ENCODE results near the gene AKAP13. TPM values are rescaled to one million over a fixed set of nuclear protein-coding genes. Genes with fewer than 3 reads are reported as not detected.
"Not testable (repeated sequence)": the region's sequence is repeated elsewhere in the genome, so short reads cannot be mapped to it uniquely, and the experiment has no call there.

AKAP13 gene
- total RNA-seq, 3 donors from 2014 or later, result 198 to 331 (median 259) TPM

- no peak overlapping the region for H3K27ac ChIP-seq
- intact Hi-C loops (cut with DNase I; ENCODE audit: low total_unique reads), result no loop called here
- no peaks in the 10 kb centered on the region for H3K9me3 ChIP-seq
- no peaks in the 10 kb centered on the region for H3K36me3 ChIP-seq
- TF ChIP-seq POLR2A (IDR thresholded peaks at IDR 0.05) (no peak), POLR2AphosphoS5 (IDR thresholded peaks at IDR 0.05) (no peak), CTCF (IDR thresholded peaks at IDR 0.05) (no peak)
- no peak overlapping the region for H3K4me3 ChIP-seq
- DNase-seq (ENCODE audit: low spot score in 2 of 2), result no peak
- H3K27me3 ChIP-seq, result no peaks in the 10 kb centered on the region
- H3K4me1 ChIP-seq, result peaks cover 0 to 4% of the 10 kb centered on the region in 2 donors
Measured at GRCh38 chr15:85335193-85335942, 45.0 kb upstream of the AKAP13 start.

- no peaks in the 10 kb centered on the region for H3K4me1 ChIP-seq
- H3K4me3 ChIP-seq, result no peak overlapping the region
- intact Hi-C loops (cut with DNase I; ENCODE audit: low total_unique reads), result no loop called here
- H3K9me3 ChIP-seq, result no peaks in the 10 kb centered on the region
- H3K36me3 ChIP-seq, result no peaks in the 10 kb centered on the region
- TF ChIP-seq CTCF (IDR thresholded peaks at IDR 0.05), result no peak
- no peak for TF ChIP-seq POLR2A (IDR thresholded peaks at IDR 0.05)
- no peak for TF ChIP-seq POLR2AphosphoS5 (IDR thresholded peaks at IDR 0.05)
- no peak overlapping the region for H3K27ac ChIP-seq
- H3K27me3 ChIP-seq, result no peaks in the 10 kb centered on the region
- DNase-seq (ENCODE audit: low spot score in 2 of 2), result no peak
Measured at GRCh38 chr15:85336880-85337279, 43.5 kb upstream of the AKAP13 start.

GRCh38 chr15:85337425-85338074 lies 42.9 kb upstream of the AKAP13 start:
- H3K27ac ChIP-seq, result no peak overlapping the region
- no peaks in the 10 kb centered on the region for H3K36me3 ChIP-seq
- intact Hi-C loops (cut with DNase I; ENCODE audit: low total_unique reads), result no loop called here
- no peaks in the 10 kb centered on the region for H3K4me1 ChIP-seq
- no peaks in the 10 kb centered on the region for H3K9me3 ChIP-seq
- DNase-seq (ENCODE audit: low spot score in 2 of 2), result no peak
- no peaks in the 10 kb centered on the region for H3K27me3 ChIP-seq
- H3K4me3 ChIP-seq, result no peak overlapping the region
- no peak for TF ChIP-seq POLR2AphosphoS5 (IDR thresholded peaks at IDR 0.05)
- TF ChIP-seq CTCF (IDR thresholded peaks at IDR 0.05), result no peak
- TF ChIP-seq POLR2A (IDR thresholded peaks at IDR 0.05), result no peak

- intact Hi-C loops (cut with DNase I; ENCODE audit: low total_unique reads), result no loop called here
- no peak for TF ChIP-seq POLR2A (IDR thresholded peaks at IDR 0.05)
- no peak for TF ChIP-seq CTCF (IDR thresholded peaks at IDR 0.05)
- TF ChIP-seq POLR2AphosphoS5 (IDR thresholded peaks at IDR 0.05), result no peak
Measured at GRCh38 chr15:85340321-85340665, 40.1 kb upstream of the AKAP13 start.

GRCh38 chr15:85340852-85341251 lies 39.6 kb upstream of the AKAP13 start:
- H3K9me3 ChIP-seq, result no peaks in the 10 kb centered on the region
- no peak overlapping the region for H3K27ac ChIP-seq
- H3K27me3 ChIP-seq, result no peaks in the 10 kb centered on the region
- no peaks in the 10 kb centered on the region for H3K36me3 ChIP-seq
- no peak for TF ChIP-seq POLR2A (IDR thresholded peaks at IDR 0.05)
- no peak for TF ChIP-seq POLR2AphosphoS5 (IDR thresholded peaks at IDR 0.05)
- no peak for TF ChIP-seq CTCF (IDR thresholded peaks at IDR 0.05)
- H3K4me1 ChIP-seq, result no peaks in the 10 kb centered on the region
- no peak overlapping the region for H3K4me3 ChIP-seq
- intact Hi-C loops (cut with DNase I; ENCODE audit: low total_unique reads), result no loop called here
- no peak for DNase-seq (ENCODE audit: low spot score in 2 of 2)

More at GRCh38 chr15:85340321-85340665, 40.1 kb upstream of the AKAP13 start:
- Histone ChIP-seq H3K36me3 (no peaks in the 10 kb centered on the region), H3K9me3 (no peaks in the 10 kb centered on the region), H3K4me3 (no peak overlapping the region), H3K4me1 (no peaks in the 10 kb centered on the region), H3K27ac (no peak overlapping the region), H3K27me3 (no peaks in the 10 kb centered on the region)
- DNase-seq (ENCODE audit: low spot score in 2 of 2), result no peak

- H3K36me3 ChIP-seq; intact Hi-C loops (cut with DNase I; ENCODE audit: low total_unique reads); H3K4me3 ChIP-seq; H3K27ac ChIP-seq; H3K9me3 ChIP-seq; H3K4me1 ChIP-seq; H3K27me3 ChIP-seq; DNase-seq (ENCODE audit: low spot score in 2 of 2): not testable (repeated sequence)
Measured at GRCh38 chr15:85342163-85342562, 38.2 kb upstream of the AKAP13 start.

GRCh38 chr15:85343443-85343842 lies 37.0 kb upstream of the AKAP13 start:
- DNase-seq (ENCODE audit: low spot score in 2 of 2); intact Hi-C loops (cut with DNase I; ENCODE audit: low total_unique reads); H3K27me3 ChIP-seq; H3K4me3 ChIP-seq; H3K4me1 ChIP-seq; H3K36me3 ChIP-seq; H3K9me3 ChIP-seq; H3K27ac ChIP-seq: not testable (repeated sequence)

- H3K27ac ChIP-seq, H3K36me3 ChIP-seq, H3K4me3 ChIP-seq: not testable (repeated sequence)
Measured at GRCh38 chr15:85344241-85344640, 36.2 kb upstream of the AKAP13 start.

More at GRCh38 chr15:85344241-85344640, 36.2 kb upstream of the AKAP13 start:
- H3K4me1 ChIP-seq; H3K27me3 ChIP-seq; intact Hi-C loops (cut with DNase I; ENCODE audit: low total_unique reads); H3K9me3 ChIP-seq; DNase-seq (ENCODE audit: low spot score in 2 of 2): not testable (repeated sequence)

Measured in breast epithelium (tissue), 4 donors.